GM21619 (cell line): ENCODE results near the gene LTBP1.

Experiments
- ATAC-seq: cut with Tn5 transposase; IDR thresholded peaks from one replicate; pipeline ENCODE4 v1.9.1; 2021; ENCODE audit not compliant: unreplicated experiment

Gene LTBP1

GRCh38 chr2:33442528-33443079, 495.9 kb downstream of the LTBP1 start:
- ATAC-seq = no peak

- no peak for ATAC-seq
Observed at GRCh38 chr2:33443274-33443829, 496.6 kb downstream of the LTBP1 start.

GRCh38 chr2:33444967-33445366, 498.2 kb downstream of the LTBP1 start:
- ATAC-seq = no peak

GRCh38 chr2:33448220-33448899, 501.6 kb downstream of the LTBP1 start:
- no peak for ATAC-seq
